K562 (cell line): ENCODE measurements around the gene STK25. TPM values are rescaled to one million over a fixed set of nuclear protein-coding genes. Genes with fewer than 3 reads are reported as not detected.

ENCODE experiments used
- ATAC-seq: fragments of 200-7000 bp; cut with Tn5 transposase; 3 replicates; pipeline ENCODE4 v1.9.1; 2020; ENCODE audit warnings: moderate library complexity
- BruUV-seq: library from RNA; stranded (reverse); fragments of 400-500 nt; replicated peaks from 2 replicates; lab custom pipeline; 2021; lab: Mats Ljungman, UMichigan
- CTCF ChIA-PET: fragments of 300-600 bp; formaldehyde crosslinking; extraction: SDS; loops from one replicate; lab custom pipeline; 2021; ENCODE audit warnings: low intra/inter-chr PET ratio; lab: Yijun Ruan, JAX
- POLR2A ChIA-PET: fragments of 300-600, 350-650 bp; sonication (Branson Sonifier 250); formaldehyde crosslinking; extraction: SDS; loops from one replicate; lab custom pipeline; 2021; ENCODE audit warnings: antibody characterized with exemption, inconsistent platforms; lab: Yijun Ruan, JAX
- DNase-seq, 4 experiments: peaks; one replicate each; pipeline versions ENCODE4 v3.0.0 to v3.0.0-alpha.2; 2011 to 2018; ENCODE audit warnings: low spot score in 3 of 4, mixed read lengths in 3 of 4; ENCODE audit errors: extremely low read depth in 1 of 4
- FAIRE-seq: peaks from 2 replicates; lab custom pipeline; 2011; peaks lifted over from hg19 to GRCh38; lab: Jason Lieb, UNC
- H2AFZ ChIP-seq: 2 replicates; pipeline ENCODE4 v1.6.0; 2011; ENCODE audit warnings: low read depth, low read length, control low read depth, inconsistent platforms
- H3K27ac ChIP-seq: fragments of 200-600 bp; 3 replicates; pipeline ENCODE4 v1.8.0; 2011; ENCODE audit warnings: low read depth, mild to moderate bottlenecking, control low read depth, inconsistent platforms, low read length, moderate library complexity, mixed read lengths; ENCODE audit errors: extremely low read depth
- H3K27me3 ChIP-seq, 2 experiments: fragments of 300-600 bp in 1 of 2; 2 replicates in 1 of 2; 3 replicates in 1 of 2; pipeline versions ENCODE4 v1.6.0 to v1.8.0; 2011; ENCODE audit warnings: inconsistent platforms in 2 of 2, low read length in 2 of 2, mild to moderate bottlenecking in 1 of 2, mixed read lengths in 1 of 2, moderate library complexity in 1 of 2; ENCODE audit not compliant: control insufficient read depth in 2 of 2, insufficient read depth in 2 of 2
- H3K36me3 ChIP-seq: fragments of 300-600 bp; 3 replicates; pipeline ENCODE4 v1.8.0; 2011; ENCODE audit warnings: mild to moderate bottlenecking, low read length, inconsistent platforms; ENCODE audit not compliant: control insufficient read depth, insufficient read depth
- H3K4me1 ChIP-seq, 2 experiments: fragments of 200-600 bp in 1 of 2; replicated peaks in 1 of 2; 2 replicates in 1 of 2; 3 replicates in 1 of 2; pipeline versions ENCODE4 v1.5.1 to v1.8.0; 2011; ENCODE audit warnings: inconsistent platforms in 2 of 2, low read length in 2 of 2, mild to moderate bottlenecking in 1 of 2, mixed read lengths in 1 of 2, moderate library complexity in 1 of 2; ENCODE audit not compliant: control insufficient read depth in 2 of 2, insufficient read depth in 2 of 2
- H3K4me2 ChIP-seq: 2 replicates; pipeline ENCODE4 v1.6.1; 2011; ENCODE audit warnings: low read length, control low read depth, inconsistent platforms, mixed read lengths; ENCODE audit not compliant: insufficient read depth
- H3K4me3 ChIP-seq: fragments of 200-600 bp; sonication (generic), shearing (Covaris generic); 2 replicates; pipeline ENCODE4 v1.5.1; 2016; ENCODE audit warnings: control low read depth, inconsistent platforms
- H3K79me2 ChIP-seq: fragments of 200-600 bp; 3 replicates; pipeline ENCODE4 v1.8.0; 2011; ENCODE audit warnings: low read length, inconsistent platforms; ENCODE audit not compliant: control insufficient read depth, insufficient read depth
- H3K9ac ChIP-seq, 2 experiments: 2 replicates each; pipeline versions ENCODE4 v1.6.0 to v1.6.1; 2011; ENCODE audit warnings: low read depth in 2 of 2, low read length in 2 of 2, control low read depth in 1 of 2, inconsistent platforms in 1 of 2, mild to moderate bottlenecking in 1 of 2, mixed read lengths in 1 of 2; ENCODE audit not compliant: insufficient read depth in 1 of 2
- H3K9me1 ChIP-seq: one replicate; pipeline ENCODE4 v1.6.0; 2011; ENCODE audit warnings: inconsistent platforms, mild to moderate bottlenecking, low read length, moderate library complexity; ENCODE audit not compliant: control insufficient read depth, insufficient read depth
- H3K9me3 ChIP-seq: replicated peaks from 2 replicates; pipeline ENCODE4 v1.5.1; 2011; ENCODE audit warnings: low read depth, low read length, inconsistent platforms; ENCODE audit not compliant: control insufficient read depth, insufficient read depth
- H4K20me1 ChIP-seq: replicated peaks from 2 replicates; pipeline ENCODE4 v1.6.1; 2011; ENCODE audit warnings: low read length, inconsistent platforms, mixed read lengths; ENCODE audit not compliant: control insufficient read depth, insufficient read depth
- GMEB1 ChIP-seq: fragments of 250-450 bp; sonication (Bioruptor Pico); IDR thresholded peaks from 2 replicates; pipeline ENCODE4 v1.4.0; 2020; ENCODE audit warnings: mild to moderate bottlenecking
- MYBL2 ChIP-seq, 2 experiments: fragments of 450-650 bp in 1 of 2; sonication (generic) in 1 of 2; formaldehyde crosslinking in 1 of 2; IDR thresholded peaks; 2 replicates each; pipeline versions ENCODE4 v1.6.1 to v1.8.1; 2017 to 2022; ENCODE audit warnings: borderline replicate concordance in 1 of 2, inconsistent platforms in 1 of 2, low read depth in 1 of 2, mild to moderate bottlenecking in 1 of 2, missing genetic modification reagents in 1 of 2, moderate library complexity in 1 of 2
- PHB ChIP-seq: fragments of 250-450 bp; sonication (Bioruptor Pico); IDR thresholded peaks from 2 replicates; pipeline ENCODE4 v1.5.0; 2021
- RBM14 ChIP-seq: fragments of 200-400 bp; formaldehyde crosslinking; IDR thresholded peaks from 2 replicates; pipeline ENCODE4 v1.6.1; 2018; ENCODE audit warnings: low read depth, mild to moderate bottlenecking, low read length, moderate library complexity, borderline replicate concordance; ENCODE audit not compliant: insufficient read depth
- STAT5B ChIP-seq: fragments of 250-450 bp; sonication (Bioruptor Pico); IDR thresholded peaks from 2 replicates; pipeline ENCODE4 v1.8.0; 2021; ENCODE audit warnings: mild to moderate bottlenecking, inconsistent platforms
- WGBS: fragments of 100-300 bp; shearing (Covaris generic); methylation state at CpG from one replicate; pipeline ENCODE4 v1.1.6; 2016; ENCODE audit warnings: low coverage, mixed read lengths; ENCODE audit not compliant: insufficient coverage; ENCODE audit errors: missing lambda C conversion rate; 5-methylcytosine and 5-hydroxymethylcytosine counted together
- in situ Hi-C: fragments of 300-500 bp; cut with MboI; formaldehyde crosslinking; loops from 4 replicates; pipeline ENCODE4 v1.15.0; 2018; ENCODE audit warnings: inconsistent platforms, mixed read lengths
- intact Hi-C: fragments of 100-400 bp; cut with micrococcal nuclease; formaldehyde crosslinking; loops from 2 replicates; pipeline ENCODE4 v1.14.2; 2022
- polyA plus RNA-seq, 8 experiments: library from polyadenylated mRNA; depleted of rRNA in 4 of 8; stranded (reverse) in 5 of 8; unstranded in 3 of 8; fragments of >200 nt; fragmentation: Nextera tagmentation in 2 of 8; fragmentation: Illumina TruSeq in 1 of 8; extraction: Ambion mirVana in 2 of 8; extraction: Trizol in 1 of 8; gene quantifications; 2 replicates each; pipeline versions ENCODE4 v1.2.1 to v1.2.3, GENCODE V29; 2011 to 2014; ENCODE audit warnings: inconsistent platforms in 1 of 8, missing spikeins in 1 of 8
- total RNA-seq, 7 experiments: library from RNA; depleted of rRNA in 6 of 7; stranded (reverse); fragments of >200 nt in 6 of 7; fragmentation: Illumina TruSeq in 2 of 7; extraction: Trizol in 2 of 7; gene quantifications; 2 replicates each; pipeline versions ENCODE4 v1.2.1 to v1.2.3, GENCODE V29; 2011 to 2021; ENCODE audit warnings: low replicate concordance in 1 of 7
- TF ChIP-seq, protein P1 (sequence below), 2 experiments: IDR thresholded peaks; 2 replicates each; pipeline ENCODE4 v1.6.1; 2011; ENCODE audit warnings: borderline replicate concordance in 1 of 2, control low read depth in 1 of 2, low read depth in 1 of 2, low read length in 1 of 2, mild to moderate bottlenecking in 1 of 2, mixed read lengths in 1 of 2, moderate library complexity in 1 of 2; ENCODE audit not compliant: insufficient read depth in 1 of 2, insufficient read length in 1 of 2, poor library complexity in 1 of 2, severe bottlenecking in 1 of 2; ENCODE audit errors: extremely low read depth in 1 of 2

Gene STK25
- total and polyA plus RNA-seq, 9 of the 15 experiments (the other 6 are each of a cell fraction or from before 2014, with no cell fraction given) = 5.4 to 177 (median 116) TPM

GRCh38 chr2:241478166-241478565 is 30.2 kb downstream of the STK25 start:
- ATAC-seq (no peak), FAIRE-seq (no peak)
- ChIA-PET CTCF (no interaction called here), POLR2A (interaction anchor here (0.6 to 0.9 kb wide), 4 partner anchors 8 to 149 kb away, joined by 3 read pairs; no protein-coding TSS in a partner anchor)
- in situ Hi-C loops = no loop called here
- no peak overlapping the region for H3K9ac ChIP-seq
- H3K9me3 ChIP-seq = no peaks in the 10 kb centered on the region
- no peak overlapping the region for H3K4me2 ChIP-seq
- H3K4me1 ChIP-seq = peaks cover 2 to 7% of the 10 kb centered on the region in 2 experiments; a peak in 3 of 5 replicates
- no peaks in the 10 kb centered on the region for H3K36me3 ChIP-seq
- TF ChIP-seq STAT5B (CRISPR knock-in tag) (no peak), PHB (CRISPR knock-in tag) (no peak), RBM14 (no peak), GMEB1 (no peak), MYBL2 (IDR thresholded peaks at IDR 0.05; ENCODE audit: low read depth) (no peak), MYBL2 (CRISPR knock-in tag; IDR thresholded peaks at IDR 0.05; ENCODE audit: borderline replicate concordance) (no peak)
- TF ChIP-seq, protein P1, sequence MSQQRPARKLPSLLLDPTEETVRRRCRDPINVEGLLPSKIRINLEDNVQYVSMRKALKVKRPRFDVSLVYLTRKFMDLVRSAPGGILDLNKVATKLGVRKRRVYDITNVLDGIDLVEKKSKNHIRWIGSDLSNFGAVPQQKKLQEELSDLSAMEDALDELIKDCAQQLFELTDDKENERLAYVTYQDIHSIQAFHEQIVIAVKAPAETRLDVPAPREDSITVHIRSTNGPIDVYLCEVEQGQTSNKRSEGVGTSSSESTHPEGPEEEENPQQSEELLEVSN (IDR thresholded peaks at IDR 0.05; ENCODE audit: borderline replicate concordance in 1 of 2, extremely low read depth in 1 of 2, insufficient read depth in 1 of 2, insufficient read length in 1 of 2, low read depth in 1 of 2, low read length in 1 of 2, poor library complexity in 1 of 2, severe bottlenecking in 1 of 2) = no peak
- TF ChIP-seq, all 486 proteins: peak for 0
- BruUV-seq = no TSS peak
- Histone ChIP-seq H2AFZ (no peak overlapping the region), H3K27me3 (no peaks in the 10 kb centered on the region), H3K79me2 (no peaks in the 10 kb centered on the region), H3K27ac (no peak overlapping the region), H4K20me1 (no peaks in the 10 kb centered on the region), H3K9me1 (no peaks in the 10 kb centered on the region), H3K4me3 (no peak overlapping the region)
- intact Hi-C loops = no loop called here
- WGBS = 46% methylated on average over 8 of the region's 8 CpGs
- DNase-seq = no peak
